NCI-H1436 treated with DMSO at 0.1 percent for 48 hours (cell line): Measurements from ENCODE around the gene HNRNPH1.

ENCODE experiments used
- DNase-seq: peaks from one replicate; lab custom pipeline; 2025; lab: John Stamatoyannopoulos, UW

HNRNPH1 gene

DNA sequence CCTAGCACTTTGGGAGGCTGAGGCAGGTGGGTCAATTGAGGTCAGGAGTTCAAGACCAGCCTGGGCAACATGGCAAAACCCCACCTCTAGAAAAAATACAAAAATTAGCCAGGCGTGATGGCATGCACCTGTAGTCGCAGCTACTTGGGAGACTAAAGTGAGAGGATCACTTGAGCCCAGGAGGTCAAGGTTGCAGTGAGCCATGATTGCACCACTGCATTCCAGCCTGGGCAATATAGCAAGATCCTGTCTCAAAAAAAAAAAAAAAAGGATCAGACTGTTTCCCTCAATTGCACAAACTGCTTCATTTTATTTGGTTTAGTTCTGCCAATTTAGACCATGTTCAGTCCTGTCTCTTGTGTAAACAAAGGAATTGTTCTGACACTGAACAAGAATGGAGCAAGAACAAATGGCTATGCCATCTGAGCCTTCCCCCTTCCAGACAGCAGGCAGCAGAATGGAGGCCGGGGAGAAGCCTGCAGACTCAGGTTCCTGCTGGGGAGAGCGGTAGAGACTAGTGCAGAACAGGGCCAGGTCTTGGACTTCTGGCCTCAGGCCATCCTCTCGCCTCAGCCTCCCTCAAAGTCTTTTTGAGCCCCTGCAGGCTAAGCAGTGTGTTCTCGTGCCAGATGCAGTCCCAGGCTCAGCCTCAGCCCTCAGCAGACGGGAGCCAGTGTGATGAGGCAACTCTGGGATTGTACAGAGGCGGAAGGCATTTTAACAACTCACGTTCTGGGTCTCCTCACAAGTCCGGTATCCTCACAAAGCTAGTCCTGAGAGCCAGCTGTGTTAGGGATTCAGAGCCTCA, 18.2 kb downstream of the HNRNPH1 start:
- DNase-seq, result no peak

DNA sequence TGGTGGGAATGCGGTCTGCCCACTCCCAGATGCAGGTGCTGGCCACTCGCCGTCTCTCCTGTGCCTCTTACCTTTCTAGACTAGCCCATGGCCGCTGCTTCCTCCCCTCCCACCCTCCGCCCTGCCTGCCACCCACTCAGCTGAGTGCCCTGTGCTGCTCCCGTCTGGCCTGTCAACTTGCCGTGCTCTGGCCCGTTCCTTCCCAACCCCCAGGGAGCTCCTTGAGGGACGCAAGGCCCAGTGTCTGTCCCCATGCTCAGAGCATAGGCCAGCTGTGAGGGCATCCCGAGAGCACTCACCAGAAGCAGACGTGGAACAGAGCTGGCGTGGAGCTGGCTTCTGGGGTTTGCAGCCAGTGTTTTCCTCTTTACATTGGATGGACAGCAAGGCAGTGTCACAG, 20.2 kb downstream of the HNRNPH1 start:
- DNase-seq, result no peak

DNA sequence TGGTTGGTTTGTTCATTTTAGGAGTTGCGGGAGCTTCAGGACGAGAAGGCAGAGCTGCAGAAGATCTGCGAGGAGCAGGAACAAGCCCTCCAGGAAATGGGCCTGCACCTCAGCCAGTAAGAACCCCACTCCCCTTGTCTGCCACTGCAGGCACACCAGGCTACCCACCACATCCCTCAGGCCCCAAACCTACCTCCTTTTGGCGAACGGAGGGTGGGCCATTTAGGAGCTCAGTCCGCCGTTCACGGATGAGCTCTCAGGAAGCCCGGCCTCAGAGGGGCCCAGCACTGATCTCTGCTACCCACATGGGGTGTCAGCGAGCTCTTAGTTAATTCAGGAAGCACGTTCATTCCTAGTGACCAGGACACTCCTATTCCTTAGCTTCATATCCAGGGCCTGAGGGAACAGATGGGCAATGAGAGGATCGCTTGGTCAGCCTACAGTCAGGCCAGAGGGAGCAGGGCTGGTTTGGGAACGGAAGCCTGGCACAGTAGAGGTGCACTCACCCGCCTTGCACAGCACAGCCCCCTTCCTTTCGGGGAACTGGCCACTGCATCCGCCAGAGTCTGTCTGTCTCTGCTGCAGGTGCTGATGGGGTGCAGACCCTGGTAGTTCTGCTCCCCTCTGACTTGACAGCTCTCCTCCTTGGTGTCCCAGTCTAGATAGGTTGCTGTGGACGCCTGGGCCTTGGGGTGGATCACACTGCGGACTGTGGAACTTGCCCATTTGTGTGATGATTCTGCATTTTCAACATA, 21.4 kb downstream of the HNRNPH1 start:
- no peak for DNase-seq

DNA sequence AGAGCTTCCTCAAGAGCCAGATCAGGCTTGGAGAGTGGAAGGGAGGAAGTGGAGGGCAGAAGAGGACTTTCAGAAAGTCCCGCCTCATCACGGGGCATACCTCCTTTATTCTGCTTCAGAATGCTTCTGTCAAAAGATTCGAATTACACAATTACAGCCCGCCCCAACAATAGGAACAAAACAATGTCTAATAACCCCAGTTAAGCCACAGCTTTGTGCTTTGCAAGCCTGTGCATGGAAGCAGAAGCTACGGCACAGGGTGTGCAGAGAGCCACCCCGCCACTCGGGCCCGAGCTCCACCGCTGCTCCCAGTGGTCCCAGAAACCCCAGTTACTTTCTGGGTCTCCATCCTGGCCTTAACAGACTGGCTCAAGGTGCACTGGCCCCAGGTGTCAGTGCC, 23.5 kb downstream of the HNRNPH1 start:
- no peak for DNase-seq

DNA sequence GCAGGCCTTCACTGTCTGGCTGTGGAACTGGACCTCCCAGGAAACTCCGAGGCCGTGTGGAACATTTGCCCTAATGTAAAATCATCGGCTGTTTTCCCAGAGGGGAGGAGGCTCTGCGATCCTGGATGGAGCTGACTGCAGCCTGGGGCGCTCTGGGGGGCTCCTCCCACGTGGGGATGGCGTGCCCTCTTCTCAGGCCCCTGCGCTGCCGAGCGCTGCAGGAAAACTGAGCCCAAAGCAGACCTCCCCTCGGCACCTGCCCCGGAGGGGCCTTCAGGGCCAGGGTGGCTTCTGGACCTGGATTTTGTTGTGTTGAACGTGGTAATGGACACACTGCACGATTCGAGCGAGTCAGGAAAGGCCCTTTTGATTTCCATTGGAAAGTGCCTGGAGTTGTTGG, 23.9 kb downstream of the HNRNPH1 start:
- no peak for DNase-seq

DNA sequence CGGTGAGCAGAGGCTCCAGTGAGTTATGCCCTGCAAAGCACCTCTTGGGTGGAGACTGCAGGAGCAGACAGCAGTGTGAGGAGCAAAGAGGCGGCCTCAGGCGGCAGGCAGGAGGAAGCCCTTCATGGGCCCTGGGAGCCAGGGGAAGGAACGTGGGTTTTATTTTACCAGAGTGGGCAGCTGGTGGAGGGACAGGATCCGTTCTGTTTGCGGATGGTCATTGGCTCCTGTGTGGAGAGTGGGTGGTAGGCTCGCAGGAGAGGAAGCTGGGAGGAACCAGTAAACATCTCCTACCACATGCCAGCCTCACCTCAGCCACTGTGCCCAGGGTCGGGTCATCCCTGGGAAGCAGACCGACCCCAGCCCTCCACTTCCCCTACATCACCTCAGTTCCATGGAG, 24.4 kb downstream of the HNRNPH1 start:
- no peak for DNase-seq

DNA sequence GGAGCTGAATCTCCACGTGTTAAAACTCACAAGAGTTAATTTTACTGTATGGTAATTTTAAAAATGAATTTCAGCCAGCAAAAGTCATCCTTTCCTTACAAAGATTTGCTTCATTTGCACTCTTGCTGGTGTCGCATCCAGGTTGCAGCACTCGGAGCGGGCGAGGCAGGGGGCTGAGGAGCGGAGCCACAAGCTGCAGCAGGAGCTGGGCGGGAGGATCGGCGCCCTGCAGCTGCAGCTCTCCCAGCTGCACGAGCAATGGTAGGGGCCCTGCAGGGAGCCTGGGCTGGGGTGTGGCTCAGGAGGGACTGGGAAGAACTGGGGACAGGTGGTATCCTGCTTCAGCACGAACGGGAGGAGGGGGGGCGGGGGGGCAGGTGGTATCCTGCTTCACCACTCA, 27.1 kb downstream of the HNRNPH1 start:
- no peak for DNase-seq

DNA sequence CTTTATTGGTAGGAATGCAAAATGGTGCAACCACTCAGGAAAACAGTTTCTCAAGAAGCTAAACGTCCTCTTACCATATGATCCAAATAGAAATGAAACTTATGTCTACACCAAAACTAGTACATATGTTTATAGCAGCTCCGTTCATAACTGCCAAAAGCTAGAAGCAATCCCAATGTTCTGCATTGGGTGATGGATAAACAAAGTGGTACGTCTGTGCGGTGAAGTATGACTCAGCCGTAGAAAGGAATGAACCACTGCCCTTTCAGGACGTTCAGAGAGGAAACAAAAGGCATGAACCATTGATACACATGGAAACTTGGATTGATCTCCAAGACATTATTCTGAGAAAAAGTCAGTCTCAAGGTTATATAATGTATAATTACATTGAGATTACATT, 27.6 kb downstream of the HNRNPH1 start:
- no peak for DNase-seq

DNA sequence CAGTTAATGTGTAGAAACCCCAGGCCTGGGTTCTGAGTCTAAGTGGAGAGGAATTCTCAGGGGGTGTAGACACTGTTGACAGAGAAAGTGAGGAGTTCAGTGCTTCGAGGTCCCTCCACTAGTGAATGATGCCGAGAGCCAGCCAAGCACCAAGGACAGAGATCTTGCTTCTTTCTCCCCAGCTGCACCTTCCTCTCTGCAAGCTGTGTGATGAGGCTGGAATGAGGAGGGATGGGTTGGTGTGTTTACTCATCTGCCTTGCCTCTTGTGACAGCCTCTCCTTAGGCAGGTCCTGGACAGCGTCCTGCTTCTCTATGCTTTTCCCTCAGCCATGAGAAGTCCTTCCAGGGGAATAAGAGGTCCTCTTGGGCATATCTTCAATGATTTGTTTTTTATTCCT, 35.3 kb downstream of the HNRNPH1 start:
- DNase-seq, result no peak

DNA sequence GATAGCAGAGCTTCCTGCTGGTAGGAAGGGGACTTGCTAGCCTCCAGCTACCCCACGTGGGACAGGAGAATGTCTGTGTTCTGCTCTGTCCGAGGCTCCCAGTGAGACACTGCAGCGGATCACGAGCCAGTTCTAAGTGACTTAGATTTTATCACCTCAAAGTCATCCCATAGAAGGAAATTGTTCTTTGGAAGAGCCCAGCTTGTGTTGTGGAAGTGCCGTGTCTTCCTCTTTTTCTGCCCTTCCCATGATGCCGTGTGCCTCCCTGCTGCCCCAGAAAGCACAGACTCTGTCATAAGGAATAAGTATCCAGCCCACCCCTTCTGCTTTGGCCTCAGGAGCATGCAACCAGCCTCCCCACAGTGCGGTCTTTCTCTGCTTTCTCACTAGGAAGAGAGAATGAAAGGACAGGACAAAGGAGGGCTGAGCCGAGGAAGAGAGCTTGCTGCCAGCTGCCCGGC, 37.5 kb downstream of the HNRNPH1 start:
- no peak for DNase-seq

DNA sequence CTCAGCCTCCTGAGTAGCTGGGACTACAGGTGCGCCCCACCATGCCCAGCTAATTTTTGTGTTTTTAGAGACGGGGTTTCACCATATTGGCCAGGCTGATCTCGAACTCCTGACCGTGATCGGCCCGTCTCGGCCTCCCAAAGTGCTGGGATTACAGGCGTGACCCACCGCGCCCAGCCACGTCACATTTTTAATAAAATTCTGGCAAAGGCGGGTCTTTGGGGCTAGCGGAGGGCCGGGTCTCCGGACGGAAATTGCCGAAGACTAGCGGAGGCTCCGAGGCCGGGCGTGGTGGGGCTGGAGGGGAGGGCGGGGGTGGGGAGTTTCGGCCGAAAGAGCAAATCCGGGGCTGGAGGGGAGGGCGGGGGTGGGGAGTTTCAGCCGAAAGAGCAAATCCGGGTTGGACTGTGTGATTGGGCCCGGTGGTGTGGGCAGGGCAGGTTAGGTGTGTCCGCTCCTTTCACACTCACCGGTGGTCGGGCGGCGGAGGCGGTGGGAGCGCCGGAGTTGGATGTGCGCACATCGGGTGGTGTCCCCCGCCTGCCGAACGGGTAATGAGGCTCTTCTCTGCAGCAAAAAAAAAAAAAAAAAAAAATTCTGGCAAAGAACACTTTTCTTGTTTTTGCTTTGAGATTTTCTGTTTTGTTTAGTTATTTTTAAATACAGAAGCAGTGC, 46.0 kb downstream of the HNRNPH1 start:
- DNase-seq, result no peak

DNA sequence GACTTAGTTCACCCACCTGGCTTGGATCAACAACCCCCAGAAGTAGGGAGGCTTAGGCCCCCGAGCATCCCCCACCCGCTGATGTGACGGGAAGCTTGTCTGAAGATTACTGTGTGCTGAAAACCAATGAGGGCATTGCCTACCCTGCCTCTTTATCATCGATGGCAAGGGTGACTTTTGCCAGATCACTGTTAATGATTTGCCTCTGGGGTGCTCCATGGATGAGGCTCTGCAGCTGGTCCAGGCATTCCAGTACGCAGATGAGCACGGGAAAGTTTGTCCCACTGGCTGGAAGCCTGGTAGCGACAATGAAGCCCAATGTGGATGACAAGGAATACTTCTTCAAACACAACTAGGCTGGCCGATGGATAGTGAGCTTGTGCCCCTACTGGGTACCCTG, 51.1 kb downstream of the HNRNPH1 start:
- no peak for DNase-seq

DNA sequence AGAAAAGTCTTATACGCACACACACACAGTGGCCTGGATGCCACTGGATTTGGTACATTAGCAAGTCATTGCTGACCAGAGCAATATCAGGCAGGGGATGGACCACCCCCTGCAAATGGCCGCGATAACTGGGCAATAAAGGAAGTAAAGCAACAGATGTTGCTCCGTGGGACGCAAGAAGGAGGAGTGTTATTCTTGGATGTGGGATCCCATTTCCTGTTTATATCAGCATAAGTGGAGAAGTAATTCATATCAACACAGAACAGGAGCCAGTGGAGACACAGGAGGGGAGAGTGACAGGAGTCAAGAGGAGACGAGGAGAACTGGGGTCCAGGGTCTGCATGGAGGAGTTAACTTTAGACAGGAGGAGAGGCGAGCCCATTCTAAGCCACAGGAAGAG, 54.8 kb downstream of the HNRNPH1 start:
- no peak for DNase-seq

DNA sequence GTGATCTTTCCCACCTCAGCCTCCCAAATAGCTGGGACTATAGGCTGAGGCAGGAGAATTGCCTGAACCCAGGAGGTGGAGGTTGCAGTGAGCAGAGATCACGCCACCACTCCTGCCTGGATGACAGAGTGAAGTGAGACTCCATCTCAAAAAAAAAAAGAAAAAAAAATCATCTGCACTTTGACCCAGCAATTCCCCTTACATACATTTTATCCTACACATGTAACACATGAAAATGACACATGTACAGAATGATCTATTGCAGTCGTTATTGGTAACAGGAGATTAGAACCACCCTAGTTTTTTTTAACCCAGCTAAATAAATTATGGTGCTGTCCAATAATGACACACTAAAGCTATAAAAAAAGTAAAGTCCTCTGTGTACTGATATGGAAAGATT, 58.9 kb downstream of the HNRNPH1 start:
- DNase-seq, result no peak
